Calu3 (cell line): ENCODE measurements around the gene CCDC171. TPM values are rescaled to one million over a fixed set of nuclear protein-coding genes. Genes with fewer than 3 reads are reported as not detected.

Experiments
- BruUV-seq: library from RNA; stranded (reverse); fragments of 400-500 nt; replicated peaks from 2 replicates; lab custom pipeline; 2021; lab: Mats Ljungman, UMichigan
- CTCF ChIA-PET: fragments of 300-600 bp; sonication (Branson Sonifier 250); formaldehyde crosslinking; loops from one replicate; lab custom pipeline; 2022; ENCODE audit warnings: antibody characterized with exemption; lab: Charles Lee
- DNase-seq: peaks from one replicate; pipeline ENCODE4 v3.0.0; 2022
- H3K27ac Mint-ChIP-seq: one replicate; pipeline ENCODE4 v1.8.0; 2022; ENCODE audit warnings: mixed read lengths; ENCODE audit not compliant: unreplicated experiment
- H3K27me3 Mint-ChIP-seq: one replicate; pipeline ENCODE4 v1.8.0; 2022; ENCODE audit warnings: mixed read lengths; ENCODE audit not compliant: unreplicated experiment
- H3K36me3 Mint-ChIP-seq: one replicate; pipeline ENCODE4 v1.8.0; 2022; ENCODE audit warnings: mild to moderate bottlenecking, moderate library complexity, mixed read lengths; ENCODE audit not compliant: insufficient read depth, unreplicated experiment
- H3K4me1 Mint-ChIP-seq: one replicate; pipeline ENCODE4 v1.8.0; 2022; ENCODE audit warnings: mild to moderate bottlenecking, low read depth, mixed read lengths; ENCODE audit not compliant: unreplicated experiment
- H3K4me3 Mint-ChIP-seq: one replicate; pipeline ENCODE4 v1.8.0; 2022; ENCODE audit warnings: mild to moderate bottlenecking, low read depth, moderate library complexity, mixed read lengths; ENCODE audit not compliant: unreplicated experiment
- H3K9me3 Mint-ChIP-seq: one replicate; pipeline ENCODE4 v1.8.0; 2022; ENCODE audit warnings: low read depth, mixed read lengths; ENCODE audit not compliant: unreplicated experiment
- CTCF ChIP-seq: fragments of 200-600 bp; IDR thresholded peaks from one replicate; pipeline ENCODE4 v1.8.0; 2022; ENCODE audit warnings: antibody characterized with exemption; ENCODE audit not compliant: unreplicated experiment
- intact Hi-C: fragments of 100-400 bp; cut with micrococcal nuclease; formaldehyde crosslinking; loops from one replicate; pipeline ENCODE4 v1.10.0; 2022; ENCODE audit not compliant: unreplicated experiment
- total RNA-seq: library from RNA; stranded (reverse); gene quantifications from 2 replicates; pipeline ENCODE4 v1.2.3, GENCODE V29; 2022

Gene CCDC171
- total RNA-seq, 1 experiment from 2014 or later: 2.1 TPM

DNA sequence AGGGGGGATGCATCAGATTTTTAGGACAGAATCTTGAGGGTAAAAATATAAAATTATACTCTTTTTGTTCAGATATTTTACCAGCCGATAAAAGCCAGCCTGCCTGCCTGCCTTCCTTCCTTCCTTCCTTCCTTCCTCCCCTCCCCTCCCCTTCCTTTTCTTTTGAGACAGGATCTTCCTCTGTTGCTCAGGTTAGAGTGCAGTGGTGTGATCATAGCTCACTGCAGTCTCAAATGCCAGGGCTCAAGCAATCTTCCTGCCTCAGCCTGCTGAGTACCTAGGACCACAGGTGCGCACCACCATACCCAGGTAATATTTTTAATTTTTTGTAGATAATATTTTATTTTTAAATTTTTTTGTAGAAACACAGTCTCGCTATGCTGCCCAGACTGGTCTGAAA, 330.0 kb downstream of the CCDC171 start:
- H3K4me3 Mint-ChIP-seq: no peak overlapping the region
- CTCF ChIA-PET: no interaction called here

DNA sequence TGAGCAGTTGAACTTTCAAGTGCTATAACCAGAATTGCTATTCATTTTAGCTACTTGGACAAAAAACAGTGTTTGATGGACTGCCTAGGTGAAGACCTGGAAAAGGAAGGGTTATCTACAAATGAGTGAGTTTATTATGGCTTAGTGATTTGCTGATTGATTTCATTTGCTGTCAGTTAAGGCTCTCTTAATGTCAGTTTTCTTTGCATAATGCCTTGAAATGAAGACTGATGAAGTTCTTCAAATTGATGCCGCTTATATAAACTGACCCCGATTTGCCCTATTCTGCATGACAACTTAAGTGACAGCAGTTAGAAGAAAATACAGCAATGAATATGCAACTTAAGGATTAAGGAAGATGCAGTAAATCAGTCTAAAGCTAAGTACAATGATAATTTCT, 332.6 kb downstream of the CCDC171 start:
- H3K9me3 Mint-ChIP-seq: no peaks in the 10 kb centered on the region
- H3K27ac Mint-ChIP-seq: no peak overlapping the region
- intact Hi-C loops: no loop called here
- no TSS peak for BruUV-seq
- no peaks in the 10 kb centered on the region for H3K27me3 Mint-ChIP-seq
- no peaks in the 10 kb centered on the region for H3K36me3 Mint-ChIP-seq
- no peaks in the 10 kb centered on the region for H3K4me1 Mint-ChIP-seq
- no peak for DNase-seq
- no peak overlapping the region for H3K4me3 Mint-ChIP-seq
- TF ChIP-seq CTCF: no peak
- CTCF ChIA-PET: no interaction called here

More for the DNA sequence above, 330.0 kb downstream of the CCDC171 start:
- intact Hi-C loops: no loop called here
- Mint-ChIP-seq H3K27ac (no peak overlapping the region), H3K4me1 (no peaks in the 10 kb centered on the region), H3K36me3 (no peaks in the 10 kb centered on the region), H3K27me3 (no peaks in the 10 kb centered on the region), H3K9me3 (no peaks in the 10 kb centered on the region)
- no peak for TF ChIP-seq CTCF
- no peak for DNase-seq
- BruUV-seq: no TSS peak

GRCh38 chr9:15889555-15889954, 336.7 kb downstream of the CCDC171 start:
- no peak overlapping the region for H3K27ac Mint-ChIP-seq
- no TSS peak for BruUV-seq
- H3K4me1 Mint-ChIP-seq: no peaks in the 10 kb centered on the region
- no peak for DNase-seq
- H3K9me3 Mint-ChIP-seq: no peaks in the 10 kb centered on the region
- H3K36me3 Mint-ChIP-seq: no peaks in the 10 kb centered on the region
- no peaks in the 10 kb centered on the region for H3K27me3 Mint-ChIP-seq
- no peak overlapping the region for H3K4me3 Mint-ChIP-seq
- TF ChIP-seq CTCF: no peak
- intact Hi-C loops: no loop called here
- CTCF ChIA-PET: no interaction called here

- H3K36me3 Mint-ChIP-seq: no peaks in the 10 kb centered on the region
- DNase-seq: no peak
- H3K9me3 Mint-ChIP-seq: no peaks in the 10 kb centered on the region
- H3K27me3 Mint-ChIP-seq: no peaks in the 10 kb centered on the region
- H3K4me3 Mint-ChIP-seq: no peak overlapping the region
- no TSS peak for BruUV-seq
- H3K4me1 Mint-ChIP-seq: no peaks in the 10 kb centered on the region
- intact Hi-C loops: no loop called here
- no peak for TF ChIP-seq CTCF
- H3K27ac Mint-ChIP-seq: no peak overlapping the region
- CTCF ChIA-PET: no interaction called here
Observed at GRCh38 chr9:15901572-15901971, 348.7 kb downstream of the CCDC171 start.
